ENCODE measurements around the gene PIEZO2.
A peak's percentile ranks its signal among the peaks of the same experiment; 100 is the strongest.

PIEZO2 gene

GRCh38 chr18:11064106-11064505 lies 85.3 kb downstream of the PIEZO2 start:
- DNase-seq: no peak

GRCh38 chr18:11055721-11056120 lies 93.6 kb downstream of the PIEZO2 start:
- DNase-seq: no peak

- DNase-seq: no peak
Measured at GRCh38 chr18:11054497-11054896, 94.9 kb downstream of the PIEZO2 start.

GRCh38 chr18:11053293-11053692 lies 96.1 kb downstream of the PIEZO2 start:
- DNase-seq: no peak

- DNase-seq: no peak
Measured at GRCh38 chr18:11052800-11053199, 96.6 kb downstream of the PIEZO2 start.

GRCh38 chr18:11051462-11051861 lies 97.9 kb downstream of the PIEZO2 start:
- DNase-seq: no peak

GRCh38 chr18:11050966-11051365 lies 98.4 kb downstream of the PIEZO2 start:
- DNase-seq: no peak

GRCh38 chr18:11047817-11048216 lies 101.6 kb downstream of the PIEZO2 start:
- no peak for DNase-seq

GRCh38 chr18:11047156-11047555 lies 102.2 kb downstream of the PIEZO2 start:
- no peak for DNase-seq

- DNase-seq: no peak
Measured at GRCh38 chr18:11046140-11046539, 103.2 kb downstream of the PIEZO2 start.

GRCh38 chr18:11043694-11044093 lies 105.7 kb downstream of the PIEZO2 start:
- DNase-seq: no peak

- no peak for DNase-seq
Measured at GRCh38 chr18:11042247-11042646, 107.1 kb downstream of the PIEZO2 start.

- peak; percentile 31 for DNase-seq
Measured at GRCh38 chr18:11040823-11041656, 108.3 kb downstream of the PIEZO2 start.

- DNase-seq: no peak
Measured at GRCh38 chr18:11040359-11040758, 109.0 kb downstream of the PIEZO2 start.

GRCh38 chr18:11037533-11038240 lies 111.7 kb downstream of the PIEZO2 start:
- no peak for DNase-seq

- no peak for DNase-seq
Measured at GRCh38 chr18:11035814-11036495, 113.4 kb downstream of the PIEZO2 start.

- DNase-seq: no peak
Measured at GRCh38 chr18:11035376-11035775, 114.0 kb downstream of the PIEZO2 start.

GRCh38 chr18:11034884-11035283 lies 114.5 kb downstream of the PIEZO2 start:
- no peak for DNase-seq

GRCh38 chr18:11033503-11033902 lies 115.9 kb downstream of the PIEZO2 start:
- DNase-seq: no peak

GRCh38 chr18:11031966-11032365 lies 117.4 kb downstream of the PIEZO2 start:
- no peak for DNase-seq

- DNase-seq: no peak
Measured at GRCh38 chr18:11029021-11029420, 120.3 kb downstream of the PIEZO2 start.

GRCh38 chr18:11027862-11028261 lies 121.5 kb downstream of the PIEZO2 start:
- no peak for DNase-seq

GRCh38 chr18:11025671-11026070 lies 123.7 kb downstream of the PIEZO2 start:
- DNase-seq: no peak

Data from amniotic stem cell (primary cell).